ENCODE results near the gene SLIT1.
A peak's percentile ranks its signal among the peaks of the same experiment; 100 is the strongest.

The SLIT1 gene

GRCh38 chr10:97199152-97199551 is 13.4 kb upstream of the SLIT1 start:
- TF ChIP-seq TCF12 (IDR thresholded peaks at IDR 0.05; ENCODE audit: low read depth) (no peak), TAF1 (IDR thresholded peaks at IDR 0.05; ENCODE audit: low read depth) (no peak), YY1 (IDR thresholded peaks at IDR 0.05; ENCODE audit: low read depth) (no peak), FOXM1 (IDR thresholded peaks at IDR 0.05; ENCODE audit: borderline replicate concordance, low read depth) (no peak), CEBPB (IDR thresholded peaks at IDR 0.05) (no peak), MAX (IDR thresholded peaks at IDR 0.05) (no peak), CREB1 (IDR thresholded peaks at IDR 0.05; ENCODE audit: low read depth) (no peak), RAD21 (IDR thresholded peaks at IDR 0.05; ENCODE audit: low read depth) (no peak), EP300 (IDR thresholded peaks at IDR 0.05; ENCODE audit: borderline replicate concordance) (no peak), ZBTB7A (IDR thresholded peaks at IDR 0.05; ENCODE audit: low read depth) (no peak), REST (IDR thresholded peaks at IDR 0.05; ENCODE audit: low read depth) (no peak), NFIC (IDR thresholded peaks at IDR 0.05) (no peak), TEAD4 (IDR thresholded peaks at IDR 0.05) (no peak), EGR1 (IDR thresholded peaks at IDR 0.05) (no peak)
- TF ChIP-seq, protein P1, sequence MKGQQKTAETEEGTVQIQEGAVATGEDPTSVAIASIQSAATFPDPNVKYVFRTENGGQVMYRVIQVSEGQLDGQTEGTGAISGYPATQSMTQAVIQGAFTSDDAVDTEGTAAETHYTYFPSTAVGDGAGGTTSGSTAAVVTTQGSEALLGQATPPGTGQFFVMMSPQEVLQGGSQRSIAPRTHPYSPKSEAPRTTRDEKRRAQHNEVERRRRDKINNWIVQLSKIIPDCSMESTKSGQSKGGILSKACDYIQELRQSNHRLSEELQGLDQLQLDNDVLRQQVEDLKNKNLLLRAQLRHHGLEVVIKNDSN (IDR thresholded peaks at IDR 0.05) = no peak

- TF ChIP-seq ZBTB7A (IDR thresholded peaks at IDR 0.05; ENCODE audit: low read depth) (no peak), NFIC (IDR thresholded peaks at IDR 0.05) (no peak), EGR1 (IDR thresholded peaks at IDR 0.05) (no peak), TCF12 (IDR thresholded peaks at IDR 0.05; ENCODE audit: low read depth) (no peak), MAX (IDR thresholded peaks at IDR 0.05) (no peak), TEAD4 (IDR thresholded peaks at IDR 0.05) (no peak)
Measured at GRCh38 chr10:97197030-97197500, 11.3 kb upstream of the SLIT1 start.

DNA sequence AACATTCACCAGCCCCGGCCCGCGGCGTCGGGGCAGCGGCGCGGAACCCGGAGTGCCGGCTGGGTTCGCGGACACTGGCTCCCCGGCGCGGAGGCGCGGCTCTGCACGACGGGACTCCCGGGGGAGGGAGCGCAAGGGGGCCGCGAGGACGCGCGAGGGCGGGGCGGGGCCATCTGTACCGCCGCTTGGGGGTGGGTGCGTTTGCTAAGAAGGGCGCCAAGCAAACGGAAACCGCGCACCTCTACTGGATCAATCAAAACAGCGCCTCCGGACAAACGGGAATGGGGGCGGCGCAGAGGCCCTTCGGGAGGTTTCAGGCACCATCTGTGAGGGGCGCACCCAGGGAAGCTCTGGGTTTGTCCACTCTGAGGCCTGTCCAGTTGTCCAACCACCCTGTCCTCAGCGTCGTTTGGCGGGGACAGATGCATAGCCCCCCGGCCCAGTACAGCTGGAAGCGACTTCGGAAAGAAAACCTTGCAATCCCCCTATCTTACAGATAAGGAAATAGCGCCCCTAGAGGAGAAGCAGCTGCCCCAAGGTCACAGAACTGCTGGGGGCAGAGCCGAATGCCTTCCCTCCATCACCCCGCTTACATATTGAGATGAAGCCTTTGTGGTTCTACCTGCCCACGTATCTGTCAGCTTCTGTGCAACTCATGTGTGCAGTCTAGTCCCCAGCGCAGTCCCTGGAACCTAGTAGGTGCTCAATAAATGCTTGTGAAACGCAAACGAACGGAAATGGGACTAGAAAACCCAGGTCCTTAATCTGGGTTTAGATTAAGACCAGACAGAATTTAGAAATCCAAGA is 10.7 kb upstream of the SLIT1 start:
- TF ChIP-seq MAX (IDR thresholded peaks at IDR 0.05) (no peak), YY1 (IDR thresholded peaks at IDR 0.05; ENCODE audit: low read depth) (no peak), TCF12 (IDR thresholded peaks at IDR 0.05; ENCODE audit: low read depth) (no peak), CREB1 (IDR thresholded peaks at IDR 0.05; ENCODE audit: low read depth) (no peak), REST (IDR thresholded peaks at IDR 0.05; ENCODE audit: low read depth) (no peak), RAD21 (IDR thresholded peaks at IDR 0.05; ENCODE audit: low read depth) (peak; percentile 75), NFIC (IDR thresholded peaks at IDR 0.05) (no peak), ZBTB7A (IDR thresholded peaks at IDR 0.05; ENCODE audit: low read depth) (peak; percentile 84), EGR1 (IDR thresholded peaks at IDR 0.05) (no peak), TEAD4 (IDR thresholded peaks at IDR 0.05) (no peak), CEBPB (IDR thresholded peaks at IDR 0.05) (no peak)
- TF ChIP-seq, protein P1 (IDR thresholded peaks at IDR 0.05) = no peak

DNA sequence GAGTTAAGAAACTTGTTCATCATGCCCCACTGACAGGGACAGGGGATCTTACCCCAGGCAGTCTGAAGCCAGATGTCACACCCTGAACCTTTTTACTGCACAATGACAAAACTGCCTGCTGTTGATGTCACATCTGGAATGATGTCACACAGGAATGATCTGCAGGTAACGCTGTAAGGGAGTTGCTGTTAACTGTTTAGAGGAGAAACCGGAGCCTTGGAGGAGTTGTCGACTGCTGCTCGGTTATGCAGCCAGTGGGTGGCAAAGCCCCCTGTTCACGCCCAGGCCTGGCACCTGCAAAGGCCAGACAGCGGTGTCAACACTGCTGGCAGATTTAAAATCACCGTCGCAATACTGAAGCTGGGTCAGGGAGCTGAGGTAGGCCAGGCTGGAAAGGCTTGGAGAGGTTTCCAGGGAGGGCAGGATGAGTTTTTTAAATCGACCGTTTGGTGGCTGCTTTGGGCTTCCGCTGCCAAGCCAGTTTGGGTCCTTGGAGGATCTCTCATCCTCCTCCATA is 10.0 kb upstream of the SLIT1 start:
- TF ChIP-seq EGR1 (IDR thresholded peaks at IDR 0.05) (no peak), CREB1 (IDR thresholded peaks at IDR 0.05; ENCODE audit: low read depth) (no peak), TEAD4 (IDR thresholded peaks at IDR 0.05) (no peak), REST (IDR thresholded peaks at IDR 0.05; ENCODE audit: low read depth) (no peak), YY1 (IDR thresholded peaks at IDR 0.05; ENCODE audit: low read depth) (no peak), MAX (IDR thresholded peaks at IDR 0.05) (no peak), ZBTB7A (IDR thresholded peaks at IDR 0.05; ENCODE audit: low read depth) (no peak), CEBPB (IDR thresholded peaks at IDR 0.05) (no peak), NFIC (IDR thresholded peaks at IDR 0.05) (no peak), EP300 (IDR thresholded peaks at IDR 0.05; ENCODE audit: borderline replicate concordance) (no peak)
